ENCODE measurements around the gene SLCO2B1. TPM values are rescaled to one million over a fixed set of nuclear protein-coding genes. Genes with fewer than 3 reads are reported as not detected.

The SLCO2B1 gene
- total RNA-seq, 2 experiments from 2014 or later: not detected

DNA sequence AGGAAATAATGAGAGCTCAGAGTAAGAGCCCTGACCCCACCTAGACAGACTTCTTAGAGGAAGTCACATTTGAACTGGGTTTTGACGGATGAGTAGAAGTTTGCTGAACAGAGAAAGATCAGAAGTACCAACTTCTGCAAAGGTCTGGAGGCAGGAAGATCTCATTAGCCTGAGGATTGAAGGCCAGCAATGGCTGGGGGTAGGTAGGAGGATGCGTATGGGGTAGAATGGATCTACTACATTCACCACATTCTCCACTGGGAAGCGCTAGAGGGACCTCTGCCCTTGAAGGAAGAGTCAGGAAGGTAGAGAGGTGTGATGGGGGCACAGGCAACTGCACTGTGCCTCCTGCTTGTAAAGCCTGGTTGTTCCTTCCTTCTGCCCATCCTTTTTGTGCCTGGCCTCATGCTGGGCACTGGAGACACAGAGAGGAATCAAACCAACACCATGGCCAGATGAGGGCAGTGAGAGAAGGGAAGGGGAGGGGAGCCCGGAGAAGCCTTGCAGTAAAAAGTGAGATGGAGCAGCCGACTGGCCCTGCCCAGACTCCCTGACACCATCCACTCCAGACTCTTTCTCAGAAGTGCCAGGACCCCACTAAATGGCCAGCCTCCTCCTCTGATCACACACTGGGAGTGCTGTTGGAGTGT is 94.6 kb downstream of the SLCO2B1 start:
- H3K4me3 Mint-ChIP-seq: no peak overlapping the region

DNA sequence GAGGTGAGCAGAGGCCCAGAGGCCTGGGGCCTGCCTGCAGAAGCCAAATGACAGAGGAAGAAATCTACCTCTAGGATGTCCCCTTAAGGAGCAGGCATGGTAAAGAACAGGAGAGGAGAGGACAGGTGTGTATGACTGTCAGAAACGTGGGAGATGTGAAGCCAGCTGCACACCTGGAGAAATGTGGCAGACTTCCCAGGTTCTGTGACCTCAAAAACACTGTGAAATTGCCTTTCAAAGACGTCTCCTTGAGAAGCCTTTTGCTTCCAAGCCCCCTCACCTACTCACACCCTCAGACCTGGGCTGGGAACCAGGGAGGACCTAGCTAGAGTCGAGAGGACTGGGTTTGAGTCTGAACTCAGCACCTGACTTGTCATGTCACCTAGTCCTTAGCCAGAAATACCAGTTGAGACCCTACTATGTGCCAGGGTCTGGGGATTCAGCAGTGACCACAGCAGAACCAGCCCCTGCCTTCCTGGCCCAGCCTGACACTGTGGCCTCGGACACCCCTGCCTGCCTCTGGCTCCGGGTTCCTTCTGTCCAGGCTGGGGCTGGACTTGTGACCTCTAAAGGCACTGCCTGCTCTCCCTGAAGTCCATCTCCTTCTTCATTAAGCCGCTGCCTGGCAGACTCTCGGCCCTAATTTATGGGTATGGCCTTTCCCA is 95.2 kb downstream of the SLCO2B1 start:
- ATAC-seq: no peak
- DNase-seq: peak; percentile 35
- Mint-ChIP-seq H3K27me3 (peaks cover 61% of the 10 kb centered on the region), H3K4me3 (no peak overlapping the region), H3K9me3 (ENCODE audit: low read depth) (no peaks in the 10 kb centered on the region), H3K27ac (no peak overlapping the region), H3K36me3 (no peaks in the 10 kb centered on the region), H3K4me1 (peaks cover 6% of the 10 kb centered on the region)
- CTCF ChIA-PET: interaction anchor here (1.0 to 17.1 kb wide), 6 partner anchors 12 to 793 kb away, joined by 3 to 572 read pairs (median 30); no protein-coding TSS in a partner anchor

More for the DNA sequence above, 94.6 kb downstream of the SLCO2B1 start:
- peaks cover 6% of the 10 kb centered on the region for H3K4me1 Mint-ChIP-seq
- ATAC-seq (no peak), DNase-seq (peak; percentile 37)
- H3K27me3 Mint-ChIP-seq: peaks cover 58% of the 10 kb centered on the region
- no peak overlapping the region for H3K27ac Mint-ChIP-seq
- no peaks in the 10 kb centered on the region for H3K9me3 Mint-ChIP-seq (ENCODE audit: low read depth)
- CTCF ChIA-PET: interaction anchor here (1.1 to 17.1 kb wide), 9 partner anchors 12 to 314 kb away, joined by 3 to 572 read pairs (median 8); no protein-coding TSS in a partner anchor
- no peaks in the 10 kb centered on the region for H3K36me3 Mint-ChIP-seq

DNA sequence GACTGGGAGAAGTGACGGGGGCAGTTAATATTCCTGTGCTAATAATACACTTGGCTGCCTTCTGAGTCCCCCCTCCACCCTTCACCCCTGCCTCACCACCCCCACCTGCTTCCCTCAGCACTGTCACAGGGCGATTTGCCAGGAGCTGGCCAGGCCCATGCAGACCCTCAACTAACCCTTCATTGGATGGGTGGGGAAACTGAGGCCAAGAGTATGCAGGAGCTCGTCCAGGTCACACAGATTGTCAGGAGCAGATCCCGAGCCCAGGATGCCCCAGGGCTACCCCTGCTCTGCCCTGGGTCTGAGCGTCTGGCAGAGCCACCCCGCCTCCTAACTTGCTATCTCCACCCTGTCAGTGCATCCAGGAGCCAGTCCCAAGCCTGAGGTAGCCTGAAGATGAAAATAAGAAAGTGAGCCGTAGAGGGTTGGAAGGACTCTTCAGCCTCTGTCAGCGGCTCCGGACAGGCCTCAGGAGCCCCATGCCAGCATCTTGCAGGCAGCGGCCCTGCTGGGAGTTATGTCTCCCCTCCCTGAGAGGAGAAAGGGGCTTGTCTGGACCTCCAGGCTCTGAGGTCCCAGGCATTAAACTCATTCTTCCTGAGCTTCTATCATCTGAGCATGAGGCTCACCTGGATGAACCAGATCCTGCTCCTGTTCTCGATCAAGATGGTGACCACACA is 95.9 kb downstream of the SLCO2B1 start:
- Mint-ChIP-seq H3K4me1 (peaks cover 6% of the 10 kb centered on the region), H3K4me3 (no peak overlapping the region), H3K27me3 (peaks cover 64% of the 10 kb centered on the region), H3K27ac (no peak overlapping the region), H3K9me3 (ENCODE audit: low read depth) (no peaks in the 10 kb centered on the region), H3K36me3 (no peaks in the 10 kb centered on the region)
- CTCF ChIA-PET: interaction anchor here (0.5 to 17.1 kb wide), 10 partner anchors 11 to 793 kb away, joined by 3 to 572 read pairs (median 18); no protein-coding TSS in a partner anchor
- ATAC-seq: no peak
- DNase-seq: peak; percentile 31

DNA sequence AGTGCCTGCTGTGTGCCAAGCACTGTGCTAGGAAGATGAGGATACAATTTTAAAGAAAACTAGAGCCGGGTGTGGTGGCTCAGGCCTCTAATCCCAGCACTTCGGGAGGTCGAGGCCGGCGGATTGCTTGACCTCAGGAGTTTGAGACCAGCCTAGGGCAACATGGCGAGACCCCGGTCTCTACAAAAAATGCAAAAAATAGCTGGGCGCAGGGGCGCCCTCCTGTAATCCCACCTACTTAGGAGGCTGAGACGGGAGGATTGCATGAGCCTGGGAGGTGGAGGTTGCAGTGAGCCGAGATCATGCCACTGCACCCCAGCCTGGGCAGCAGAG is 98.0 kb downstream of the SLCO2B1 start:
- no peak for DNase-seq
- no peak for ATAC-seq
- Mint-ChIP-seq H3K27me3 (peaks cover 50% of the 10 kb centered on the region), H3K4me3 (no peak overlapping the region), H3K27ac (no peak overlapping the region), H3K4me1 (no peaks in the 10 kb centered on the region), H3K9me3 (ENCODE audit: low read depth) (no peaks in the 10 kb centered on the region), H3K36me3 (peaks cover 3% of the 10 kb centered on the region)
- CTCF ChIA-PET: interaction anchor here (0.6 to 17.1 kb wide), 62 partner anchors 9 to 1128 kb away, joined by 3 to 572 read pairs (median 4); partner anchors contain the start of genes NEU3 and SLCO2B1

DNA sequence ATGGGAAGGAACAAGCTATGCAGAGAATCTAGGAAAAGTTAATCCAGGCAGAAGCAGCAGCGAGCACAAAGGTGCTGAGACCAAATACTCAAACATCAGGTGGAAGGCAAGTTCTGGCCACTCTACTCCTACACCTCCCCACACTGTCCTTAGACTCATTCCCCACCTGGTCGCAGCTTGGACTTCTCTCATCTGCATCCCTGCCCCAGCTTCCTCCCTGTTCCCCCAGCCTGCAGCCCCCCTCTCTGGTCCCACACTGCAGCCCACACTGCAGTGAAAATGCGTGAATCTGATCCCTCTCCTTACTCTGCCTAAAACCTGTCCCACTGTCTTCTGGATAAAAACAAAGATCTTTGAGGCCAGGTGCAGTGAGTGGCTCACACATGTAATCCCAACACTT is 98.8 kb downstream of the SLCO2B1 start:
- Mint-ChIP-seq H3K4me3 (no peak overlapping the region), H3K36me3 (peaks cover 3% of the 10 kb centered on the region), H3K4me1 (no peaks in the 10 kb centered on the region), H3K27ac (no peak overlapping the region), H3K9me3 (ENCODE audit: low read depth) (no peaks in the 10 kb centered on the region), H3K27me3 (peaks cover 44% of the 10 kb centered on the region)
- DNase-seq (peak; percentile 31), ATAC-seq (no peak)
- CTCF ChIA-PET: interaction anchor here (0.9 to 17.1 kb wide), 15 partner anchors 8 to 320 kb away, joined by 3 to 572 read pairs (median 7); partner anchors contain the start of gene TPBGL

DNA sequence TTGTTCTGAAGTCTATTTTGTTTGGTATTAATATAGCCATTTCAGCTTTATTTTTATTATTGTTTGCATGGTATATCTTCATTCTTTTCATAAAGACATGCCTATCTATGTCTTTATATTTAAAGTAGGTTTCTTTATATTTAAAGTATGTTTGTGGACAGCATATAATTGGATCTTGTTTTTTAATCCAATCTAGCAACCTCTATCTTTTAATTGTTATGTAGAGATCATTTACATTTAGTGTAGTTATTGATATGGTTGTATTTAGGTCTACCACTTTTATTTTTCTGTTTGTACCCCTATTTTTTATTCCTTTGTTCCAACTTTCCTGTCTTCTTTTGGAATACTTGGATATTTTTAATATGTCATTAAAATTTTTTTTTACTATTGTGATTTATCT is 103.4 kb downstream of the SLCO2B1 start:
- ATAC-seq (no peak), DNase-seq (no peak)
- H3K36me3 Mint-ChIP-seq: peaks cover 3% of the 10 kb centered on the region
- CTCF ChIA-PET: interaction anchor here (0.7 to 1.3 kb wide), 2 partner anchors 10 to 13 kb away, joined by 3 read pairs; no protein-coding TSS in a partner anchor
- no peak overlapping the region for H3K27ac Mint-ChIP-seq
- H3K9me3 Mint-ChIP-seq (ENCODE audit: low read depth): no peaks in the 10 kb centered on the region
- no peak overlapping the region for H3K4me3 Mint-ChIP-seq
- H3K4me1 Mint-ChIP-seq: no peaks in the 10 kb centered on the region
- H3K27me3 Mint-ChIP-seq: peaks cover 45% of the 10 kb centered on the region

Other genes with a start within 250 kb of the SLCO2B1 start
- 10 to 100 TPM; 32.2 to 39.4 TPM for gene XRRA1, start 202.0 kb upstream of the SLCO2B1 start, total RNA-seq
- gene SPCS2, start 201.8 kb upstream of the SLCO2B1 start, total RNA-seq: 100 to 1,000 TPM; 130 to 156 TPM
- 10 to 100 TPM; 14.2 to 20.0 TPM for gene NEU3, start 162.2 kb upstream of the SLCO2B1 start, total RNA-seq
- gene OR2AT4, start 54.2 kb upstream of the SLCO2B1 start, total RNA-seq: not detected
- gene TPBGL, start 89.7 kb downstream of the SLCO2B1 start, total RNA-seq: under 1 TPM; 0.07 to 0.15 TPM
- gene ARRB1, start 200.6 kb downstream of the SLCO2B1 start, total RNA-seq: 10 to 100 TPM; 42.6 to 69.3 TPM
- gene RPS3, start 248.4 kb downstream of the SLCO2B1 start, total RNA-seq: 1,000 to 10,000 TPM; 2,848 to 3,262 TPM